IMR-90 (cell line): Measurements from ENCODE around the gene EIF4G3. TPM values are rescaled to one million over a fixed set of nuclear protein-coding genes. Genes with fewer than 3 reads are reported as not detected.

ENCODE experiments used
- ATAC-seq: fragments of 200-7000 bp; cut with Tn5 transposase; 2 replicates; pipeline ENCODE4 v1.9.1; 2020; ENCODE audit warnings: low read depth, mild to moderate bottlenecking, moderate library complexity
- BruUV-seq: library from RNA; stranded (reverse); fragments of 400-500 nt; replicated peaks from 2 replicates; lab custom pipeline; 2021; lab: Mats Ljungman, UMichigan
- CTCF ChIA-PET: fragments of 300-600 bp; formaldehyde crosslinking; extraction: SDS; loops from one replicate; lab custom pipeline; 2021; ENCODE audit warnings: antibody characterized with exemption; lab: Yijun Ruan, JAX
- POLR2A ChIA-PET: fragments of 300-600 bp; sonication (Branson Sonifier 250); formaldehyde crosslinking; loops from one replicate; lab custom pipeline; 2022; ENCODE audit warnings: antibody characterized with exemption; ENCODE audit not compliant: unreplicated experiment; lab: Charles Lee
- DNase-seq: peaks from one replicate; pipeline ENCODE4 v3.0.0; 2013
- H2AFZ ChIP-seq: replicated peaks from 2 replicates; pipeline ENCODE3; 2013; ENCODE audit warnings: low read length, mild to moderate bottlenecking; ENCODE audit not compliant: poor library complexity
- H2AK5ac ChIP-seq: 2 replicates; pipeline ENCODE4 v1.6.1; 2013; ENCODE audit warnings: low read depth, low read length, inconsistent platforms
- H2AK9ac ChIP-seq: replicated peaks from 2 replicates; pipeline ENCODE3; 2013; ENCODE audit warnings: mild to moderate bottlenecking, low read depth, low read length, moderate library complexity; ENCODE audit not compliant: poor library complexity
- H2BK120ac ChIP-seq: 2 replicates; pipeline ENCODE4 v1.6.1; 2013; ENCODE audit warnings: low read depth, low read length, inconsistent platforms
- H2BK15ac ChIP-seq: 3 replicates; pipeline ENCODE4 v1.6.1; 2013; ENCODE audit warnings: low read depth, low read length, inconsistent platforms
- H2BK20ac ChIP-seq: 2 replicates; pipeline ENCODE4 v1.6.1; 2013; ENCODE audit warnings: low read depth, mild to moderate bottlenecking, inconsistent platforms, low read length, moderate library complexity
- H2BK5ac ChIP-seq: 2 replicates; pipeline ENCODE4 v1.6.1; 2013; ENCODE audit warnings: mild to moderate bottlenecking, low read depth, low read length, inconsistent platforms; ENCODE audit not compliant: poor library complexity, severe bottlenecking
- H3K14ac ChIP-seq: replicated peaks from 2 replicates; pipeline ENCODE4 v1.6.1; 2013; ENCODE audit warnings: low read depth, low read length, inconsistent platforms
- H3K18ac ChIP-seq: 2 replicates; pipeline ENCODE4 v1.6.1; 2013; ENCODE audit warnings: low read depth, low read length, control low read depth
- H3K23ac ChIP-seq: 2 replicates; pipeline ENCODE4 v1.6.1; 2013; ENCODE audit warnings: low read depth, low read length, inconsistent platforms
- H3K27ac ChIP-seq: 2 replicates; pipeline ENCODE4 v1.5.1; 2013; ENCODE audit warnings: mild to moderate bottlenecking, control low read depth, low read length; ENCODE audit not compliant: insufficient read depth
- H3K27me3 ChIP-seq: 2 replicates; pipeline ENCODE4 v1.6.1; 2013; ENCODE audit warnings: low read length; ENCODE audit not compliant: control insufficient read depth, insufficient read depth
- H3K36me3 ChIP-seq: 2 replicates; pipeline ENCODE4 v1.6.1; 2013; ENCODE audit warnings: low read length, mixed read lengths; ENCODE audit not compliant: control insufficient read depth, insufficient read depth
- H3K4ac ChIP-seq: 2 replicates; pipeline ENCODE4 v1.6.1; 2013; ENCODE audit warnings: low read depth, low read length, inconsistent platforms
- H3K4me1 ChIP-seq: 2 replicates; pipeline ENCODE4 v1.6.1; 2013; ENCODE audit warnings: low read length, mixed read lengths; ENCODE audit not compliant: control insufficient read depth, insufficient read depth
- H3K4me2 ChIP-seq: 2 replicates; pipeline ENCODE4 v1.6.1; 2013; ENCODE audit warnings: low read depth, mild to moderate bottlenecking, control low read depth, low read length, moderate library complexity
- H3K4me3 ChIP-seq: 2 replicates; pipeline ENCODE4 v1.5.1; 2013; ENCODE audit warnings: low read depth, mild to moderate bottlenecking, control low read depth, low read length, moderate library complexity; ENCODE audit not compliant: insufficient read depth
- H3K56ac ChIP-seq: 2 replicates; pipeline ENCODE4 v1.6.1; 2013; ENCODE audit warnings: low read length, inconsistent platforms; ENCODE audit not compliant: insufficient read depth; ENCODE audit errors: extremely low read depth
- H3K79me1 ChIP-seq, 2 experiments: 2 replicates each; pipeline ENCODE4 v1.6.1; 2013; ENCODE audit warnings: low read length in 2 of 2, inconsistent platforms in 1 of 2, low read depth in 1 of 2
- H3K9ac ChIP-seq: 2 replicates; pipeline ENCODE4 v1.6.1; 2013; ENCODE audit warnings: low read depth, low read length, control low read depth
- H3K9me1 ChIP-seq: 2 replicates; pipeline ENCODE4 v1.6.1; 2013; ENCODE audit warnings: low read length, inconsistent platforms; ENCODE audit not compliant: insufficient read depth
- H3K9me3 ChIP-seq: 2 replicates; pipeline ENCODE4 v1.6.1; 2013; ENCODE audit warnings: low read length; ENCODE audit not compliant: control insufficient read depth, insufficient read depth
- H4K20me1 ChIP-seq: 2 replicates; pipeline ENCODE4 v1.6.1; 2013; ENCODE audit warnings: low read length, inconsistent platforms; ENCODE audit not compliant: insufficient read depth
- H4K5ac ChIP-seq: 2 replicates; pipeline ENCODE4 v1.6.1; 2013; ENCODE audit warnings: mild to moderate bottlenecking, low read depth, low read length, control low read depth
- H4K8ac ChIP-seq, 2 experiments: 2 replicates each; pipeline ENCODE4 v1.6.1; 2013; ENCODE audit warnings: low read depth in 2 of 2, low read length in 2 of 2, control low read depth in 1 of 2, inconsistent platforms in 1 of 2
- H4K91ac ChIP-seq: 2 replicates; pipeline ENCODE4 v1.6.1; 2013; ENCODE audit warnings: low read depth, low read length, inconsistent platforms; ENCODE audit not compliant: insufficient read depth
- BHLHE40 ChIP-seq: fragments of 150-350 bp; IDR thresholded peaks from 2 replicates; pipeline ENCODE4 v1.6.1; 2016; ENCODE audit warnings: mild to moderate bottlenecking, low read depth, low read length
- CEBPB ChIP-seq: IDR thresholded peaks from 2 replicates; pipeline ENCODE4 v1.6.1; 2012; ENCODE audit warnings: low read depth, low read length, improper control_type of control experiment
- CHD1 ChIP-seq: IDR thresholded peaks from 2 replicates; pipeline ENCODE4 v1.6.1; 2012; ENCODE audit warnings: low read depth, low read length, improper control_type of control experiment
- FOS ChIP-seq: fragments of 150-350 bp; IDR thresholded peaks from 2 replicates; pipeline ENCODE4 v1.6.1; 2016; ENCODE audit warnings: low read depth, low read length
- MAFK ChIP-seq: IDR thresholded peaks from 2 replicates; pipeline ENCODE4 v1.6.1; 2012; ENCODE audit warnings: low read depth, low read length, improper control_type of control experiment
- MAZ ChIP-seq: IDR thresholded peaks from 2 replicates; pipeline ENCODE4 v1.6.1; 2012; ENCODE audit warnings: low read depth, mild to moderate bottlenecking, low read length, improper control_type of control experiment, moderate library complexity, borderline replicate concordance
- MXI1 ChIP-seq: IDR thresholded peaks from 2 replicates; pipeline ENCODE4 v1.6.1; 2012; ENCODE audit warnings: low read depth, mild to moderate bottlenecking, low read length, moderate library complexity, borderline replicate concordance
- NFE2L2 ChIP-seq: fragments of 150-350 bp; IDR thresholded peaks from 2 replicates; pipeline ENCODE4 v1.6.1; 2016; ENCODE audit warnings: low read depth, mild to moderate bottlenecking, low read length
- POLR2A ChIP-seq: IDR thresholded peaks from 2 replicates; pipeline ENCODE4 v1.6.1; 2012; ENCODE audit warnings: mild to moderate bottlenecking, low read depth, low read length
- RAD21 ChIP-seq: IDR thresholded peaks from 2 replicates; pipeline ENCODE4 v1.6.1; 2012; ENCODE audit warnings: low read length, improper control_type of control experiment
- RCOR1 ChIP-seq: IDR thresholded peaks from 2 replicates; pipeline ENCODE4 v1.6.1; 2012; ENCODE audit warnings: mild to moderate bottlenecking, low read length, improper control_type of control experiment; ENCODE audit not compliant: insufficient replicate concordance
- RFX5 ChIP-seq: IDR thresholded peaks from 2 replicates; pipeline ENCODE4 v1.8.0; 2012; ENCODE audit warnings: low read depth, mild to moderate bottlenecking, low read length, moderate library complexity
- SMC3 ChIP-seq: fragments of 150-350 bp; IDR thresholded peaks from 2 replicates; pipeline ENCODE4 v1.6.1; 2016; ENCODE audit warnings: low read depth, mild to moderate bottlenecking, antibody characterized with exemption, low read length, moderate library complexity
- WGBS, 2 experiments: methylation state at CpG; one replicate each; pipeline versions ENCODE4 v1.1.5 to v1.1.7; 2013; ENCODE audit warnings: missing lambda C conversion rate in 2 of 2; ENCODE audit not compliant: insufficient read length in 1 of 2; ENCODE audit errors: extremely low coverage in 2 of 2; 5-methylcytosine and 5-hydroxymethylcytosine counted together
- dilution Hi-C: fragments of 300-500 bp; cut with HindIII; formaldehyde crosslinking; loops from one replicate; pipeline ENCODE4 v1.14.3; 2018; ENCODE audit warnings: low sequenced_read_pairs; ENCODE audit not compliant: unreplicated experiment
- in situ Hi-C: fragments of 300-500 bp; cut with MboI; formaldehyde crosslinking; loops from 3 replicates; pipeline ENCODE4 v1.14.3; 2019; ENCODE audit warnings: low sequenced_read_pairs, inconsistent platforms, mixed read lengths
- intact Hi-C: fragments of 100-400 bp; cut with micrococcal nuclease; formaldehyde crosslinking; loops from 2 replicates; pipeline ENCODE4 v1.10.0; 2022
- polyA plus RNA-seq, 3 experiments: library from polyadenylated mRNA; depleted of rRNA; stranded (reverse); fragments of >200 nt; gene quantifications; 2 replicates each; pipeline ENCODE4 v1.2.3, GENCODE V29; 2012; ENCODE audit warnings: low replicate concordance in 1 of 3
- total RNA-seq: library from RNA; depleted of rRNA; stranded (reverse); fragments of >200 nt; gene quantifications from 2 replicates; pipeline ENCODE4 v1.2.3, GENCODE V29; 2012
- TF ChIP-seq, protein P1 (sequence below): conservative IDR thresholded peaks from 2 replicates; pipeline ENCODE4 v1.5.1; 2012; ENCODE audit warnings: mild to moderate bottlenecking, low read depth, low read length, improper control_type of control experiment
- TF ChIP-seq, protein P2 (sequence below): fragments of 150-350 bp; IDR thresholded peaks from 2 replicates; pipeline ENCODE4 v1.6.1; 2016; ENCODE audit warnings: low read depth, mild to moderate bottlenecking, low read length, moderate library complexity, borderline replicate concordance
- TF ChIP-seq, protein P3 (sequence below): fragments of 150-350 bp; IDR thresholded peaks from 2 replicates; pipeline ENCODE4 v1.6.1; 2017; ENCODE audit warnings: mild to moderate bottlenecking, antibody characterized with exemption, low read length, low read depth

EIF4G3 gene
- total and polyA plus RNA-seq, 2 of the 4 experiments (the other 2 are of a cell fraction) = 25.8 to 49.2 TPM

DNA sequence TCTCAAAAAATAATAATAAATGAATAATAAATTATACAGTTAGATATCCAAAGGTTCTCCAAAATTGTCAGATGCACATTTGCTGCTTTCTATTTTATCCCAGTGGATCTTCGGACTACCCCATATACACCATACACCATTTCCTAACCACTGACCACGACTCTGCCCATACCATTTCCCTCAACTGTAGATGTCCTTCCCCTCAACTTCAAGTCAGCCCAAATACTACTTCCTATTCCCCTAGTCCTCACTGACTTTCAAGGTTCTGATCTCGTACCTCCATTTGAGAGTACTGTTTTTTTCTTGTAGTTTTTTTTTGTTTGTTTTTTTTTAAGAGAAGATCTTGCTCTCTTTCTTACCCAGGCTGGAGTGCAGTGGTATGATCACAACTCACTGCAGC lies 19.6 kb downstream of the EIF4G3 start:
- POLR2A ChIA-PET = no interaction called here
- intact Hi-C loops = no loop called here

More for the DNA sequence above, 19.6 kb downstream of the EIF4G3 start:
- no peak overlapping the region for H4K8ac ChIP-seq
- no peak overlapping the region for H3K4me2 ChIP-seq
- no peak overlapping the region for H2BK5ac ChIP-seq
- H3K36me3 ChIP-seq = peaks cover 7% of the 10 kb centered on the region
- H2BK120ac ChIP-seq = no peak overlapping the region
- H3K79me1 ChIP-seq = peaks cover 20 to 84% of the 10 kb centered on the region in 2 experiments
- H3K27ac ChIP-seq = no peak overlapping the region
- H3K27me3 ChIP-seq = no peaks in the 10 kb centered on the region
- DNase-seq (no peak), ATAC-seq (no peak)
- H2AFZ ChIP-seq = no peak overlapping the region
- H2BK20ac ChIP-seq = no peak overlapping the region
- H2AK5ac ChIP-seq = peak overlapping the region; percentile 30; the same call in 1 of the 2 replicates
- dilution Hi-C loops (no loop called here), in situ Hi-C loops (no loop called here)
- 100% methylated on average over 2 of the region's 3 CpGs; no CpG with 5 or more reads in 1 of the 2 experiments for WGBS, 2 experiments
- H3K18ac ChIP-seq = no peak overlapping the region
- peaks cover 17% of the 10 kb centered on the region for H3K9me1 ChIP-seq
- peak overlapping the region; percentile 37; the same call in 1 of the 2 replicates for H3K14ac ChIP-seq
- BruUV-seq = no TSS peak
- no peak overlapping the region for H3K23ac ChIP-seq
- H4K20me1 ChIP-seq = peaks cover 59% of the 10 kb centered on the region
- TF ChIP-seq RAD21 = no peak
- TF ChIP-seq RCOR1 = no peak
- TF ChIP-seq MXI1 = no peak
- TF ChIP-seq NFE2L2 = no peak
- no peak for TF ChIP-seq MAFK
- TF ChIP-seq FOS = no peak
- TF ChIP-seq, protein P1, sequence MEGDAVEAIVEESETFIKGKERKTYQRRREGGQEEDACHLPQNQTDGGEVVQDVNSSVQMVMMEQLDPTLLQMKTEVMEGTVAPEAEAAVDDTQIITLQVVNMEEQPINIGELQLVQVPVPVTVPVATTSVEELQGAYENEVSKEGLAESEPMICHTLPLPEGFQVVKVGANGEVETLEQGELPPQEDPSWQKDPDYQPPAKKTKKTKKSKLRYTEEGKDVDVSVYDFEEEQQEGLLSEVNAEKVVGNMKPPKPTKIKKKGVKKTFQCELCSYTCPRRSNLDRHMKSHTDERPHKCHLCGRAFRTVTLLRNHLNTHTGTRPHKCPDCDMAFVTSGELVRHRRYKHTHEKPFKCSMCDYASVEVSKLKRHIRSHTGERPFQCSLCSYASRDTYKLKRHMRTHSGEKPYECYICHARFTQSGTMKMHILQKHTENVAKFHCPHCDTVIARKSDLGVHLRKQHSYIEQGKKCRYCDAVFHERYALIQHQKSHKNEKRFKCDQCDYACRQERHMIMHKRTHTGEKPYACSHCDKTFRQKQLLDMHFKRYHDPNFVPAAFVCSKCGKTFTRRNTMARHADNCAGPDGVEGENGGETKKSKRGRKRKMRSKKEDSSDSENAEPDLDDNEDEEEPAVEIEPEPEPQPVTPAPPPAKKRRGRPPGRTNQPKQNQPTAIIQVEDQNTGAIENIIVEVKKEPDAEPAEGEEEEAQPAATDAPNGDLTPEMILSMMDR = no peak
- TF ChIP-seq POLR2A = no peak
- TF ChIP-seq, protein P2, sequence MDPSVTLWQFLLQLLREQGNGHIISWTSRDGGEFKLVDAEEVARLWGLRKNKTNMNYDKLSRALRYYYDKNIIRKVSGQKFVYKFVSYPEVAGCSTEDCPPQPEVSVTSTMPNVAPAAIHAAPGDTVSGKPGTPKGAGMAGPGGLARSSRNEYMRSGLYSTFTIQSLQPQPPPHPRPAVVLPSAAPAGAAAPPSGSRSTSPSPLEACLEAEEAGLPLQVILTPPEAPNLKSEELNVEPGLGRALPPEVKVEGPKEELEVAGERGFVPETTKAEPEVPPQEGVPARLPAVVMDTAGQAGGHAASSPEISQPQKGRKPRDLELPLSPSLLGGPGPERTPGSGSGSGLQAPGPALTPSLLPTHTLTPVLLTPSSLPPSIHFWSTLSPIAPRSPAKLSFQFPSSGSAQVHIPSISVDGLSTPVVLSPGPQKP = no peak
- TF ChIP-seq BHLHE40 = no peak
- no peak for TF ChIP-seq RFX5
- no peak for TF ChIP-seq SMC3
- TF ChIP-seq CEBPB = no peak
- TF ChIP-seq, protein P3, sequence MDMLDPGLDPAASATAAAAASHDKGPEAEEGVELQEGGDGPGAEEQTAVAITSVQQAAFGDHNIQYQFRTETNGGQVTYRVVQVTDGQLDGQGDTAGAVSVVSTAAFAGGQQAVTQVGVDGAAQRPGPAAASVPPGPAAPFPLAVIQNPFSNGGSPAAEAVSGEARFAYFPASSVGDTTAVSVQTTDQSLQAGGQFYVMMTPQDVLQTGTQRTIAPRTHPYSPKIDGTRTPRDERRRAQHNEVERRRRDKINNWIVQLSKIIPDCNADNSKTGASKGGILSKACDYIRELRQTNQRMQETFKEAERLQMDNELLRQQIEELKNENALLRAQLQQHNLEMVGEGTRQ = no peak
- TF ChIP-seq CHD1 = no peak
- no peak for TF ChIP-seq MAZ
- CTCF ChIA-PET = no interaction called here
- no peaks in the 10 kb centered on the region for H3K9me3 ChIP-seq
- H2AK9ac ChIP-seq = no peak overlapping the region
- peaks cover 6% of the 10 kb centered on the region for H3K4me1 ChIP-seq
- H3K4ac ChIP-seq = no peak overlapping the region
- H3K9ac ChIP-seq = no peak overlapping the region
- no peak overlapping the region for H4K5ac ChIP-seq
- no peak overlapping the region for H2BK15ac ChIP-seq
- H4K91ac ChIP-seq = no peak overlapping the region
- no peak overlapping the region for H3K56ac ChIP-seq
- H3K4me3 ChIP-seq = no peak overlapping the region
